Measurements from ENCODE around the gene SNCB.

Gene SNCB

GRCh38 chr5:176660860-176661641, 30.7 kb upstream of the SNCB start:
- DNase-seq = peak; percentile 58 to 59

DNA sequence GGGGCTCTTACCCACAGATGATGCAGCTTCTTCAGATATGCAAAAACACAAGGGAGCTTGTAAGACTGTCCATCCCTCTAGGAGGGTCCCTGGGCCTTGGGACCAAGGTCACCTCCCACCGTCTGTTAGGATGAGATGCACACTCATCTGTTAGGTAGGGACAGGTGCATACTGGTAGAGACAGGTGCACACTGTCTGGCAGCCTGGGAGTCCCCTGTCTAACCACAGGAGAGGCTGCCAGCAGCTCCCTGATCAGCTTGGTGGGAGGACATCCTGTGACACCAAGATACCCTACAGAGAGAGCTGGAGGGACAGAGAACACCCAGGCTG, 30.2 kb upstream of the SNCB start:
- no peak for DNase-seq

GRCh38 chr5:176659860-176660461, 29.6 kb upstream of the SNCB start:
- no peak for DNase-seq

- DNase-seq = no peak
Observed at GRCh38 chr5:176659512-176659839, 29.1 kb upstream of the SNCB start.

DNA sequence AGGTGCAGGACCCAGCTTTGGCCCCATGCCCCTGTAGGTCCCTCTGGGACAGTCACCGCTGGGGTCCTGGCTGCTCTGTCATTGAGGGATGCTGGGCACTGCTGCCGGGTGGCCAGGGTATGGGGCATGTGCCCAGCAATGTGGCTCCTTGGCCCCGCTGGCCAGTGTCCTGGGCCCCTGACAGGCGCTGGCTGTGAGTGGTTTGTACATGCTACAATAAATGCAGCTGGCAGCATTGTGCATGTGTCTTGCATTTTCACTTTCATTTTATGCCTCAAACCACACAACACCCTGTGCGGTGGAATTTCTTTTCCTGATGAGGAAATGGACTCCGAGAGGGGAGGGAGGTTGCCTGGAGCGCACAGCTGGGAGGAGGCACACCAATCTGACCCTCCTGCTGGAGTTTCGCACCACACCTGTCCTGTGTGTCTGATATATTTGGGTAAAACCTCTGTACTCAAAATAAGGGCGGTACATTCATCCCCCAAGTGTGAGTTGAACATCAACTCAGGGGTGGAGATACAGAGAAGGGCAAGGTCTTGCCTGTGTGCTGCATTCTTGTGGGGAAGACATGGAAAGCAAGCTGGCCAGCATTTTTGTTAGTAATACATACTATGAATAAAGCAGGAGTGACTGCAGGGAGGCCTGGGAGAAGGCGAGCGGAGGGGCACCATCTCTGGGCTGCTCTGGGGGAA, 28.6 kb upstream of the SNCB start:
- no peak for DNase-seq

DNA sequence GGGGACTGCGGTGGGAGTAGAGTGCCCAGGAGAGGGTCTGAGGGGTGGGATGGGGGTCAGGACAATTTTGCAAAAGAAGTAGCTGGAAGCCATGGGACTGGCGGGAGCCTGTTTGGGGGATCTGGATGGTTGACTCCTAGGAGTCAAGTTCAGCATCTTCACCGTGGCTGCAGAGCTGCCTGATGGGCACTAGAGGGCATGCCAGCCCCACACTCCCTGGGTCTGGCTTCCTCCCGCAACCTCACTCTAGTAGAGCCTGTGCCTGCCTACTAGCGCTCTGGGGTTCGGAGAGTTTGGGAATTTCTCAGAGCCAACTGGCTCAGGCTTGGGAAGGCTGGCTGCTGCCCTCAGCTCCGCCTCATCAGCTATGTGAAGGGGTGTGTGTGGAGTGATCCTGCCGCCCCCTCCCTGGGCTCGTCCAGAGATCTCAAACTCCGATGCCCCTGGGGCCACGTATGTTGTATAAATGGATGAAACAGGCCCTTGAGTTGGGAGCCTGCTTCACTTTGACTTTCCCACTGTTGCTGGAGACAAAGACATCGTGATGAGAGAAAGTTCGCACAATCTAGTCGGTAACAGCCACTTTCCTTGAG, 27.8 kb upstream of the SNCB start:
- DNase-seq = peak; percentile 46 to 81

DNA sequence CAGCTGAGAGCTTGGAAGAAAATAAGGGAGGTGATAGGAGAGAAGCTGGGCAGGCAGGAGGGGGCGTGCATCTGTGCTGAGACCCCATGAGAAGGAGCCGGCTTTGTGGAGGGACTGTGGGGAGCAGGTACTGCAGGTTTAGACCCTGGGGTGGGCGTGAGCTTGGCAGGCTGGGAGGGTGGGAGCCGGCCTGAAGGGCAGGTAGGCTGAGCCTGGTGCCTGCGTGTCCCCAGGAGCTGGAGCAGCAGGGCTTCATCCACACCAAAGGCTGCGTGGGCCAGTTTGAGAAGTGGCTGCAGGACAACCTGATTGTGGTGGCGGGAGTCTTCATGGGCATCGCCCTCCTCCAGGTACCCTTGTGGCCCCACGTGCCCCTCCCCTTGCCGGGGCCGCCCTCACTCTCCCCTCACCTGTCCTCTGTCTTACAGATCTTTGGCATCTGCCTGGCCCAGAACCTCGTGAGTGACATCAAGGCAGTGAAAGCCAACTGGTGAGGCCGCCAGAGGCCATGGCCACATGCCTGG, 26.2 kb upstream of the SNCB start:
- no peak for DNase-seq

DNA sequence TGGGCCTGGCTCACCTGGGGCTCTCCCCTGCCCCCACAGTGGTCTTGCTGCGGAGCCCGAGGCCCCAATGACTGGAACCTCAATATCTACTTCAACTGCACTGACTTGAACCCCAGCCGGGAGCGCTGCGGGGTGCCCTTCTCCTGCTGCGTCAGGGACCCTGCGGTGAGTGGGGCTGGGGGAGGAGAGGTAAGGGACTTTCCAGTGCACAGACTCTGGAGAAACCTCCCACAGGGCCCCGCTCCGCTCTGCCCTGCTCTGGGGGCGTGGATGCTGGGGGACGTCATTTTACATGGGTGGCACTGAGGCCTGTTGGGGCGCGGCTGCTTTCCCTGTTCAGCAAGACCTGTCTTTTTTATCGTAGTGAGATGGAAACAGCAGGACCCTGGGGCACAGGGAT, 24.5 kb upstream of the SNCB start:
- DNase-seq = no peak

GRCh38 chr5:176653401-176654385, 23.4 kb upstream of the SNCB start:
- no peak for DNase-seq

GRCh38 chr5:176652136-176652535, 21.8 kb upstream of the SNCB start:
- DNase-seq = peak; percentile 14 to 31

GRCh38 chr5:176651472-176651980, 21.2 kb upstream of the SNCB start:
- no peak for DNase-seq

GRCh38 chr5:176650354-176650884, 20.1 kb upstream of the SNCB start:
- DNase-seq = no peak

DNA sequence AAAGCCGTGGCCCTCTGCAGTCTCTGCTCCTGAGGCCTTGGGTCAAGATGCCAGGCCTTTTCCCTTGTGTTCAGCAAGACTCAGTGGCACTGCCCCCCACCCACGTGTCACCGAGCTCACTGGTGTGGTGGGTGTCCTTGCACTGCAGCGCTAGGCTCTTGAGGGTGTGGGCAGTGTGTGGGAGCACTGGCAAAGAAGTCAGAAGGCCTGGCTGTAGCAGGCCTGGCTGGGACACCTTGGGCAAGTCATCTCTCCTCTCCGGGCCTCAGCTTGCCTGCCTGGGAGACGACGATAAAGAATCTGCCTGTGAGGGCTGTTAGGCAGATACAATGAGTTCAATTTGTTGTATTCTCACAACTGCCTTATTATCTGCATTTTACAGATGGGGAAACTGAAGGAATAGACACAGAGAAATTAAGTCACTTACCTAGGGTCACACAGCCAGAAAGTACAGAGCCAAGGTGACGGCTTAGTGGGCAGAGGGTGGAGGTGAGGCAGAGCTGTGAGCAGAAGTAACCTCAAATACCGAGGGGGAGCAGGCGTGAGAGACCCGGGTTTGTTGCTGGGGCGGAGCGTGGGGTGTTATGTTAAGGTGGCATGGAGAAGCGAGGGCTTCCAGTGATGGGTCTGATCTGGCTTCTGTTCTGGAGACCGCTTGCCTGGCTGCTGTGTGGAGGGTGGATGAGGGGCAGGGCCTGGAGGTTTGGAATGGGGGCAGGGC, 18.3 kb upstream of the SNCB start:
- no peak for DNase-seq

DNA sequence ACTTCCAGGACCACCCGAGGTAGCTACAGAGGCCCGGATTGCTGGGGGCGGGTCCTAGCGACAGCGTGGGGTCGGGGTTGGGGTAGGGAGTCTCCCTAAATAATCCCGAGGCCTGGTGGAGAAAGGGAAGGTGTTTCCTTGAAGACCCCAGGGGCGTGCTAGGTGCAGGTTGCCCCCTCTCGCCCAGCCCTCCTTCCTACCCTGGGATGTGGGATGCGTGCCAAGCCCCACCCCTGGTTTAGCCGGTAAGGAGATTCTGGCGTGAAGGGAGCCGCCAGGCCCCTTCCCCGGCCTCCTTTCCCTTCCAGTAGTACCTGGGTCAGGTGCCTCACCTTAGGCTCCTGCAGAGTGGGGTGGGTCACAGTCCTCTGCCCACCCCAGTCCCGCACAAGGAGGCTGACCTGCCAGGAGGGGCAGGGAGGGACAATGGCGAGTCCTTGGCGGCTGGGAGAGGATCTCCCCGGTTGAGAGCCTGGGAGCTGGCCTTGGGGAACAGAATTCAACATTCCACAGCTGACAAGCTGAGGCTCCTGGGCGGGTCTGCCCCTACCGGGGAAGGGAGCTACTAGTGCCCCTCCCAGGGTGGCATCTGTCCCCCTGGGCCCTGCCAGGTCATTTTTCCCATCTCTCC, 17.6 kb upstream of the SNCB start:
- DNase-seq = no peak

GRCh38 chr5:176647030-176647842, 16.9 kb upstream of the SNCB start, which contains the start of gene TSPAN17:
Gene TSPAN17 (plus strand): TSS chr5:176647484. CDS start chr5:176647616, 132 bp downstream.
- DNase-seq = peak; percentile 99

GRCh38 chr5:176646707-176647029, 16.3 kb upstream of the SNCB start:
- DNase-seq = no peak

DNA sequence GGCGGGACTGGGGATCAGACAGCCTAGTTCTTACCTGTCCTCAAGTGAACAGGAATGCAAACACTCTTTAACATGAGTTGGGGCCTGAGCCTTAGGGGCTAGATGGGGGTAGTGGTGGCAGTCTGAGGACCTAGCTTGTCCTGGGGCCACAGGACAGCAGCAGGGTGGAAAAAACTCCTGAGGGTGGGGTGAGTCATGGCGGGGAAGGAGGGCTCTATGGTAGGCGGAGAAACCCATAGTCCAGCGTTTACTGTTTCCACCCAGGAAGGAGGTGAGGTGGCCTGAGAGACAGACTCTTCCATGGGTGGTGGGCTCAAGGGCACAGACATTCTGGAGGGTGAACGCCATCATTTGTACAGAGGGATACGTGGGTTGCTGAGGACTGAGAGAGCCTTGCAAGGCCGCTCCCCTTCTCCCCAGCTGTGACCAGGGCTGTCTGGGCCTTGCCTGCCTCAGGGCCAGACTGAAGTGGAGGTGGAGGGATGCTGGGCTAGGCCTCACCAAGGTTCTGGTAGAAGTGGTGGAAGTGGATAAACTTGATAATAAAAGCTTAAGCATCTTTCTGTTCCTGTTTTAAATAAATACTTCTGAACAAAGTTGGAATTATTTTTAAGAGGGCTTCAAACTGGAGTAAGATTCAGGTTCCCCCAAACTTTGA, 15.8 kb upstream of the SNCB start:
- no peak for DNase-seq

DNA sequence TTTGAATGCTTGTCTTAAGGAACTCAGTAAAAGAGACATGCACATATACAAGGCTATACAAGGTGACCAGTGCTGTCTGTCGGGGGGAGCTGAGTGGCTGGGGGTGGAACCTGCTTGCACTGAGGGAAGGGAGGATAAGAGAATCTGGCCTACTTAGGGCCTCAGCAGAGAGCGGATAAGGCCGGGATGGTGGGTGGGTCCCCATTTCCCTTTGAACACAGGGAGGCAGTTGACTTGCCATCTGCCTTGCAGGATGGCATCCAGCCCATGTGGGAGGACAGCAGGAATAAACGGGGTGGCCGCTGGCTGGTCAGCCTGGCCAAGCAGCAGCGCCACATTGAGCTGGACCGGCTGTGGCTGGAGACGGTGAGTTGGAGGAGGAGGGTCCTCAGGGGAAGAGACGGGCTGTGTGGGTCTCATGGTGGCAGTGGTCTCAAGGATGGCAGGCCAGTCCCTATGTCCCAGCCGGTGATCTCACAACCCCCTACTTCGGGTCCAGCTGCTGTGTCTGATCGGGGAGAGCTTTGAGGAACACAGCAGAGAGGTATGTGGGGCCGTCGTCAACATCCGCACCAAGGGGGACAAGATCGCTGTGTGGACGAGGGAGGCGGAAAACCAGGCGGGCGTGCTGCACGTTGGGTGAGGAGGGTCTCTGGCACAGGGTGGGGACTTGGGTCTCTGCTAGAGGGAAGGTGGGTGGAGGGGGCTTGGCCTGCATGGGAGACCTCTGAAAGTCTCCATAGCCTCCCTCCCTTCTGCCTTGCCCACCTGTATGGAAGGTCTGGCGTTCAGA, 14.7 kb upstream of the SNCB start:
- no peak for DNase-seq

All from hippocampal formation (tissue), 2 donors.